ENCODE data around the gene PHF20.
"Not testable (repeated sequence)": the region's sequence is repeated elsewhere in the genome, so short reads cannot be mapped to it uniquely, and the experiment has no call there.

PHF20 gene

GRCh38 chr20:35885212-35885611 lies 113.4 kb downstream of the PHF20 start:
- DNase-seq (ENCODE audit: low read depth) = no peak

- no peak for DNase-seq (ENCODE audit: low read depth)
These were observed 114.7 kb downstream of the PHF20 start for GRCh38 chr20:35886537-35886936.

- DNase-seq (ENCODE audit: low read depth) = no peak
These were observed 115.7 kb downstream of the PHF20 start for GRCh38 chr20:35887393-35888064.

- DNase-seq (ENCODE audit: low read depth) = no peak
These were observed 116.8 kb downstream of the PHF20 start for GRCh38 chr20:35888657-35889056.

- no peak for DNase-seq (ENCODE audit: low read depth)
These were observed 119.6 kb downstream of the PHF20 start for GRCh38 chr20:35891375-35891774.

- DNase-seq (ENCODE audit: low read depth) = no peak
These were observed 121.1 kb downstream of the PHF20 start for GRCh38 chr20:35892871-35893270.

GRCh38 chr20:35893942-35894341 lies 122.1 kb downstream of the PHF20 start:
- no peak for DNase-seq (ENCODE audit: low read depth)

GRCh38 chr20:35895516-35895915 lies 123.7 kb downstream of the PHF20 start:
- not testable (repeated sequence) for DNase-seq (ENCODE audit: low read depth)

- DNase-seq (ENCODE audit: low read depth) = no peak
These were observed 127.2 kb downstream of the PHF20 start for GRCh38 chr20:35899064-35899463.

GRCh38 chr20:35901230-35901629 lies 129.4 kb downstream of the PHF20 start:
- DNase-seq (ENCODE audit: low read depth) = not testable (repeated sequence)

GRCh38 chr20:35901678-35902544 lies 130.1 kb downstream of the PHF20 start:
- DNase-seq (ENCODE audit: low read depth) = no peak

- DNase-seq (ENCODE audit: low read depth) = no peak
These were observed 130.7 kb downstream of the PHF20 start for GRCh38 chr20:35902545-35902941.

GRCh38 chr20:35903843-35904242 lies 132.0 kb downstream of the PHF20 start:
- DNase-seq (ENCODE audit: low read depth) = no peak

- DNase-seq (ENCODE audit: low read depth) = no peak
These were observed 133.3 kb downstream of the PHF20 start for GRCh38 chr20:35904982-35905663.

- no peak for DNase-seq (ENCODE audit: low read depth)
These were observed 135.3 kb downstream of the PHF20 start for GRCh38 chr20:35907017-35907701.

- no peak for DNase-seq (ENCODE audit: low read depth)
These were observed 136.2 kb downstream of the PHF20 start for GRCh38 chr20:35908007-35908406.

GRCh38 chr20:35909176-35909575 lies 137.4 kb downstream of the PHF20 start:
- DNase-seq (ENCODE audit: low read depth) = no peak

- DNase-seq (ENCODE audit: low read depth) = no peak
These were observed 138.0 kb downstream of the PHF20 start for GRCh38 chr20:35909796-35910195.

GRCh38 chr20:35910254-35910653 lies 138.4 kb downstream of the PHF20 start:
- DNase-seq (ENCODE audit: low read depth) = no peak

GRCh38 chr20:35912881-35913280 lies 141.1 kb downstream of the PHF20 start:
- DNase-seq (ENCODE audit: low read depth) = no peak

- no peak for DNase-seq (ENCODE audit: low read depth)
These were observed 145.3 kb downstream of the PHF20 start for GRCh38 chr20:35917077-35917476.

- DNase-seq (ENCODE audit: low read depth) = no peak
These were observed 146.2 kb downstream of the PHF20 start for GRCh38 chr20:35918021-35918420.

All from stimulated activated CD8-positive, alpha-beta memory T cell treated with anti-CD3 and anti-CD28 coated beads, Interleukin-15, amount 100 ng/mL, for 1 hour (primary cell).